ENCODE measurements around the gene SFMBT2. TPM values are rescaled to one million over a fixed set of nuclear protein-coding genes. Genes with fewer than 3 reads are reported as not detected.
"Not testable (repeated sequence)": the region's sequence is repeated elsewhere in the genome, so short reads cannot be mapped to it uniquely, and the experiment has no call there.

SFMBT2 gene
- total RNA-seq, 2 experiments from 2014 or later, result 23.8 to 27.6 TPM

- Mint-ChIP-seq H3K36me3 (ENCODE audit: low read depth) (peaks cover 82% of the 10 kb centered on the region), H3K4me3 (no peak overlapping the region), H3K27ac (peak overlapping the region; percentile 56), H3K27me3 (no peaks in the 10 kb centered on the region), H3K4me1 (ENCODE audit: low read depth) (peaks cover 79% of the 10 kb centered on the region), H3K9me3 (peaks cover 28% of the 10 kb centered on the region)
- CTCF ChIA-PET, result interaction anchor here (0.9 to 1.3 kb wide), 6 partner anchors 18 to 268 kb away, joined by 3 to 5 read pairs (median 4); no protein-coding TSS in a partner anchor
- POLR2A ChIA-PET, result interaction anchor here (0.9 to 2.7 kb wide), 4 partner anchors 31 to 260 kb away, joined by 3 to 7 read pairs (median 3); partner anchors contain the start of gene SFMBT2
- intact Hi-C loops (cut with micrococcal nuclease), result loop anchor here (5.0 kb wide), 1 partner anchor 71 kb away; no protein-coding TSS in a partner anchor
- ATAC-seq, result peak; percentile 71
- DNase-seq, result peak; percentile 41
- no peak for TF ChIP-seq CTCF (IDR thresholded peaks at IDR 0.05)
These were observed 224.3 kb downstream of the SFMBT2 start for GRCh38 chr10:7186387-7187018.

GRCh38 chr10:7185367-7185690, 225.5 kb downstream of the SFMBT2 start:
- H3K36me3 Mint-ChIP-seq (ENCODE audit: low read depth), result peaks cover 72% of the 10 kb centered on the region
- no peak for DNase-seq
- peak overlapping the region; percentile 71 for H3K27ac Mint-ChIP-seq
- no peak overlapping the region for H3K4me3 Mint-ChIP-seq
- H3K4me1 Mint-ChIP-seq (ENCODE audit: low read depth), result peaks cover 68% of the 10 kb centered on the region
- intact Hi-C loops (cut with micrococcal nuclease), result loop anchor here (5.0 kb wide), 1 partner anchor 72 kb away; no protein-coding TSS in a partner anchor
- ATAC-seq, result peak; percentile 56
- no peaks in the 10 kb centered on the region for H3K27me3 Mint-ChIP-seq
- peaks cover 24% of the 10 kb centered on the region for H3K9me3 Mint-ChIP-seq
- TF ChIP-seq CTCF (IDR thresholded peaks at IDR 0.05), result no peak
- POLR2A ChIA-PET, result interaction anchor here (0.6 to 2.7 kb wide), 5 partner anchors 10 to 259 kb away, joined by 3 to 7 read pairs (median 3); partner anchors contain the start of gene SFMBT2
- CTCF ChIA-PET, result interaction anchor here (1.2 to 1.3 kb wide), 2 partner anchors 74 to 265 kb away, joined by 3 read pairs; no protein-coding TSS in a partner anchor

GRCh38 chr10:7184660-7185366, 226.0 kb downstream of the SFMBT2 start:
- ATAC-seq (peak; percentile 21), DNase-seq (no peak)
- H3K9me3 Mint-ChIP-seq, result peaks cover 24% of the 10 kb centered on the region
- H3K4me3 Mint-ChIP-seq, result no peak overlapping the region
- CTCF ChIA-PET, result interaction anchor here (1.2 to 1.3 kb wide), 2 partner anchors 74 to 264 kb away, joined by 3 read pairs; no protein-coding TSS in a partner anchor
- POLR2A ChIA-PET, result interaction anchor here (0.6 to 2.7 kb wide), 6 partner anchors 8 to 258 kb away, joined by 3 to 7 read pairs (median 3); partner anchors contain the start of gene SFMBT2
- H3K36me3 Mint-ChIP-seq (ENCODE audit: low read depth), result peaks cover 72% of the 10 kb centered on the region
- TF ChIP-seq CTCF (IDR thresholded peaks at IDR 0.05), result no peak
- peaks cover 68% of the 10 kb centered on the region for H3K4me1 Mint-ChIP-seq (ENCODE audit: low read depth)
- H3K27me3 Mint-ChIP-seq, result no peaks in the 10 kb centered on the region
- intact Hi-C loops (cut with micrococcal nuclease), result loop anchor here (5.0 kb wide), 1 partner anchor 72 kb away; no protein-coding TSS in a partner anchor
- peak overlapping the region; percentile 78 for H3K27ac Mint-ChIP-seq

DNA sequence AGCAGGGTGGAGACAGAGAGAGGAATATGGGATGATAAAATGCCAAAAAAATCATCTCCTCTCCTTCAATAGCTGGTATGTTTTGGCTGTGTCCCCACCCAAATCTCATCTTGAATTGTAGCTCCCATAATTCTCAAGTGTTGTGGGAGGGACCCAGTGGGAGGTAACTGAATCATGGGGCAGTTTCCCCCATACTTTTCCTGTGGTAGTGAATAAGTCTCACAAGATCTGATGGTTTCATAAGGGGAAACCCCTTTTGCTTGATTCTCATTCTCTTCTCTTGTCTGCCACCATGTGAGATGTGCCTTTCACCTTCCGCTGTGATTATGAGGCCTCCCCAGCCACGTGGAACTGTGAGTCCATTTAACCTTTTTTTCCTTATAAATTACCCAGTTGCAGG, 226.7 kb downstream of the SFMBT2 start:
- H3K4me3 Mint-ChIP-seq; ATAC-seq; intact Hi-C loops (cut with micrococcal nuclease); H3K27me3 Mint-ChIP-seq; CTCF ChIA-PET: not testable (repeated sequence)
- peak; percentile 43 for DNase-seq
- Mint-ChIP-seq H3K9me3 (peaks cover 24% of the 10 kb centered on the region), H3K4me1 (ENCODE audit: low read depth) (peaks cover 63% of the 10 kb centered on the region), H3K36me3 (ENCODE audit: low read depth) (peaks cover 73% of the 10 kb centered on the region), H3K27ac (peak overlapping the region; percentile 78)
- POLR2A ChIA-PET, result interaction anchor here (0.9 to 2.7 kb wide), 6 partner anchors 9 to 227 kb away, joined by 3 to 7 read pairs (median 4); partner anchors contain the start of gene SFMBT2

- ATAC-seq; CTCF ChIA-PET; DNase-seq; H3K4me3 Mint-ChIP-seq; H3K27ac Mint-ChIP-seq; intact Hi-C loops (cut with micrococcal nuclease); H3K27me3 Mint-ChIP-seq: not testable (repeated sequence)
- Mint-ChIP-seq H3K4me1 (ENCODE audit: low read depth) (peaks cover 45% of the 10 kb centered on the region), H3K36me3 (ENCODE audit: low read depth) (peaks cover 67% of the 10 kb centered on the region), H3K9me3 (peaks cover 24% of the 10 kb centered on the region)
- POLR2A ChIA-PET, result interaction anchor here (1.1 kb wide), 1 partner anchor 11 kb away, joined by 3 read pairs; no protein-coding TSS in a partner anchor
These were observed 228.5 kb downstream of the SFMBT2 start for GRCh38 chr10:7182327-7182726.
